Muscle layer of colon (tissue), 2 donors: ENCODE measurements around the gene NUP85.
"Not testable (repeated sequence)": the region's sequence is repeated elsewhere in the genome, so short reads cannot be mapped to it uniquely, and the experiment has no call there.

Experiments used
- H3K27ac ChIP-seq: one replicate; pipeline ENCODE4 v1.7.0; 2013; ENCODE audit warnings: low read depth, mild to moderate bottlenecking, low read length, moderate library complexity
- H3K27me3 ChIP-seq, 2 donors: one replicate each; pipeline ENCODE4 v1.7.0; 2013; ENCODE audit warnings: low read length in 2 of 2, mild to moderate bottlenecking in 2 of 2; ENCODE audit not compliant: insufficient read depth in 2 of 2, control insufficient read depth in 1 of 2
- H3K36me3 ChIP-seq: one replicate; pipeline ENCODE4 v1.7.0; 2013; ENCODE audit warnings: mild to moderate bottlenecking, low read length; ENCODE audit not compliant: insufficient read depth
- H3K4me1 ChIP-seq: one replicate; pipeline ENCODE4 v1.7.0; 2013; ENCODE audit warnings: mild to moderate bottlenecking, low read length; ENCODE audit not compliant: insufficient read depth
- H3K4me3 ChIP-seq, 2 donors: one replicate each; pipeline ENCODE4 v1.7.0; 2013; ENCODE audit warnings: low read length in 2 of 2, low read depth in 1 of 2, mild to moderate bottlenecking in 1 of 2, moderate library complexity in 1 of 2
- H3K9ac ChIP-seq: one replicate; pipeline ENCODE4 v1.7.0; 2013; ENCODE audit warnings: low read length
- H3K9me3 ChIP-seq: one replicate; pipeline ENCODE4 v1.7.0; 2013; ENCODE audit warnings: mild to moderate bottlenecking, low read length
- donor health status: abdominal sarcoma.
- donor health status: Adenocarcinoma of cecum.

NUP85 gene

GRCh38 chr17:75244133-75244866 is 38.8 kb downstream of the NUP85 start:
- Histone ChIP-seq H3K27me3 (no peaks in the 10 kb centered on the region), H3K9me3 (no peaks in the 10 kb centered on the region), H3K27ac (no peak overlapping the region), H3K9ac (no peak overlapping the region), H3K36me3 (peaks cover 75% of the 10 kb centered on the region), H3K4me1 (no peaks in the 10 kb centered on the region), H3K4me3 (no peak overlapping the region)

GRCh38 chr17:75245011-75245410 is 39.5 kb downstream of the NUP85 start:
- no peak overlapping the region for H3K4me3 ChIP-seq
- H3K36me3 ChIP-seq: peaks cover 69% of the 10 kb centered on the region
- no peak overlapping the region for H3K9ac ChIP-seq
- no peaks in the 10 kb centered on the region for H3K27me3 ChIP-seq
- H3K27ac ChIP-seq: no peak overlapping the region
- no peaks in the 10 kb centered on the region for H3K4me1 ChIP-seq
- no peaks in the 10 kb centered on the region for H3K9me3 ChIP-seq

GRCh38 chr17:75246404-75246803 is 40.9 kb downstream of the NUP85 start:
- Histone ChIP-seq H3K9me3 (no peaks in the 10 kb centered on the region), H3K4me1 (no peaks in the 10 kb centered on the region), H3K27me3 (no peaks in the 10 kb centered on the region), H3K27ac (no peak overlapping the region), H3K4me3 (no peak overlapping the region), H3K36me3 (peaks cover 55% of the 10 kb centered on the region), H3K9ac (no peak overlapping the region)

GRCh38 chr17:75249564-75249963 is 44.1 kb downstream of the NUP85 start:
- no peaks in the 10 kb centered on the region for H3K9me3 ChIP-seq
- H3K4me3 ChIP-seq: no peak overlapping the region
- no peaks in the 10 kb centered on the region for H3K27me3 ChIP-seq
- H3K4me1 ChIP-seq: no peaks in the 10 kb centered on the region
- H3K9ac ChIP-seq: no peak overlapping the region
- no peak overlapping the region for H3K27ac ChIP-seq
- peaks cover 24% of the 10 kb centered on the region for H3K36me3 ChIP-seq

GRCh38 chr17:75250009-75250471 is 44.6 kb downstream of the NUP85 start:
- Histone ChIP-seq H3K9ac (no peak overlapping the region), H3K4me1 (no peaks in the 10 kb centered on the region), H3K4me3 (no peak overlapping the region), H3K27ac (no peak overlapping the region), H3K36me3 (peaks cover 19% of the 10 kb centered on the region), H3K27me3 (no peaks in the 10 kb centered on the region), H3K9me3 (no peaks in the 10 kb centered on the region)

- Histone ChIP-seq H3K9ac (no peak overlapping the region), H3K9me3 (no peaks in the 10 kb centered on the region), H3K36me3 (no peaks in the 10 kb centered on the region), H3K4me3 (no peak overlapping the region), H3K27ac (no peak overlapping the region), H3K4me1 (no peaks in the 10 kb centered on the region), H3K27me3 (no peaks in the 10 kb centered on the region)
These were observed 46.7 kb downstream of the NUP85 start for GRCh38 chr17:75252039-75252816.

GRCh38 chr17:75255954-75256698 is 50.6 kb downstream of the NUP85 start:
- H3K27me3 ChIP-seq, H3K4me3 ChIP-seq, H3K36me3 ChIP-seq, H3K9me3 ChIP-seq, H3K27ac ChIP-seq, H3K9ac ChIP-seq: not testable (repeated sequence)
- H3K4me1 ChIP-seq: peaks cover 19% of the 10 kb centered on the region

GRCh38 chr17:75257228-75257627 is 51.7 kb downstream of the NUP85 start:
- H3K4me3 ChIP-seq, H3K9ac ChIP-seq, H3K27me3 ChIP-seq, H3K27ac ChIP-seq, H3K9me3 ChIP-seq, H3K36me3 ChIP-seq: not testable (repeated sequence)
- H3K4me1 ChIP-seq: peaks cover 19% of the 10 kb centered on the region

GRCh38 chr17:75260641-75261335 is 55.3 kb downstream of the NUP85 start:
- H3K27ac ChIP-seq: peak overlapping the region; percentile 98
- peaks cover 27% of the 10 kb centered on the region for H3K36me3 ChIP-seq
- peaks cover 28% of the 10 kb centered on the region for H3K4me1 ChIP-seq
- H3K27me3 ChIP-seq: no peaks in the 10 kb centered on the region
- peak overlapping the region; percentile 89 to 100 for H3K4me3 ChIP-seq
- no peaks in the 10 kb centered on the region for H3K9me3 ChIP-seq
- peak overlapping the region; percentile 84 for H3K9ac ChIP-seq

GRCh38 chr17:75261336-75262111 is 56.0 kb downstream of the NUP85 start, which contains the start of the genes GGA3 and MRPS7:
GGA3 (minus strand) TSS chr17:75261606; CDS start chr17:75261587, 19 bp downstream.
MRPS7 (plus strand) TSS chr17:75261879; CDS start chr17:75261901, 22 bp downstream.
- Histone ChIP-seq H3K27me3 (no peaks in the 10 kb centered on the region), H3K27ac (peak within 1 kb of the TSS; percentile 98), H3K4me3 (peak within 1 kb of the TSS; percentile 89 to 100), H3K9me3 (no peaks in the 10 kb centered on the region), H3K36me3 (peaks cover 35% of the 10 kb centered on the region), H3K4me1 (peaks cover 28% of the 10 kb centered on the region), H3K9ac (peak within 1 kb of the TSS; percentile 84)
